ENCODE measurements around the gene MYO1C.

GRCh38 chr17:1460233-1460632 is 32.3 kb downstream of the MYO1C start:
- no peak for TF ChIP-seq MXI1 (IDR thresholded peaks at IDR 0.05; ENCODE audit: low read depth, low read length)
- TF ChIP-seq TEAD1 (CRISPR knock-in tag; IDR thresholded peaks at IDR 0.05): no peak
- no peak for TF ChIP-seq FOS (IDR thresholded peaks at IDR 0.05; ENCODE audit: extremely low read depth, insufficient read length)
- TF ChIP-seq STAT6 (CRISPR knock-in tag; IDR thresholded peaks at IDR 0.05): no peak
- no peak for TF ChIP-seq PHF8 (IDR thresholded peaks at IDR 0.05; ENCODE audit: borderline replicate concordance, low read length)
- TF ChIP-seq ZNF511 (CRISPR knock-in tag; IDR thresholded peaks at IDR 0.05): no peak
- TF ChIP-seq ELF4 (CRISPR knock-in tag; IDR thresholded peaks at IDR 0.05): no peak
- no peak for TF ChIP-seq ZNF23 (CRISPR knock-in tag; IDR thresholded peaks at IDR 0.05)
- TF ChIP-seq BCOR (IDR thresholded peaks at IDR 0.05): no peak
- no peak for TF ChIP-seq ZBTB7A (IDR thresholded peaks at IDR 0.05; ENCODE audit: borderline replicate concordance, control insufficient read depth, low read depth, low read length)
- TF ChIP-seq SRSF1 (IDR thresholded peaks at IDR 0.05; ENCODE audit: low read depth, low read length): no peak
- no peak for TF ChIP-seq PPARD (CRISPR knock-in tag; IDR thresholded peaks at IDR 0.05)
